GM23248 (cell line): ENCODE data around the gene HSF4. TPM values are rescaled to one million over a fixed set of nuclear protein-coding genes. Genes with fewer than 3 reads are reported as not detected.

Experiments
- DNase-seq: peaks from one replicate; pipeline ENCODE4 v3.0.0-alpha.2; 2015
- H2AFZ ChIP-seq: fragments of 200-600 bp; sonication (generic); 2 replicates; pipeline ENCODE4 v1.6.1; 2016; ENCODE audit warnings: antibody characterized with exemption
- H3F3A ChIP-seq: fragments of 200-600 bp; sonication (generic); 2 replicates; pipeline ENCODE4 v1.6.1; 2016; ENCODE audit warnings: mild to moderate bottlenecking, antibody characterized with exemption, mixed run types; ENCODE audit not compliant: insufficient read depth
- H3K27ac ChIP-seq: fragments of 200-600 bp; sonication (generic); 2 replicates; pipeline ENCODE4 v1.5.1; 2016; ENCODE audit warnings: mild to moderate bottlenecking
- H3K27me3 ChIP-seq: fragments of 200-600 bp; sonication (generic); replicated peaks from 2 replicates; pipeline ENCODE4 v1.6.1; 2016; ENCODE audit warnings: mild to moderate bottlenecking; ENCODE audit not compliant: insufficient read depth
- H3K36me3 ChIP-seq: fragments of 200-600 bp; sonication (generic); 2 replicates; pipeline ENCODE4 v1.6.1; 2016; ENCODE audit warnings: low read depth, mild to moderate bottlenecking
- H3K4me1 ChIP-seq: fragments of 200-600 bp; sonication (generic); 2 replicates; pipeline ENCODE4 v1.6.1; 2016; ENCODE audit warnings: mild to moderate bottlenecking; ENCODE audit not compliant: insufficient read depth
- H3K4me2 ChIP-seq: fragments of 200-600 bp; sonication (generic); one replicate; pipeline ENCODE4 v1.6.1; 2016; ENCODE audit warnings: mild to moderate bottlenecking; ENCODE audit not compliant: unreplicated experiment
- H3K4me3 ChIP-seq: fragments of 200-600 bp; sonication (generic); 2 replicates; pipeline ENCODE4 v1.5.1; 2016; ENCODE audit warnings: mild to moderate bottlenecking
- H3K79me2 ChIP-seq: fragments of 200-600 bp; sonication (generic); 2 replicates; pipeline ENCODE4 v1.6.1; 2016; ENCODE audit warnings: mild to moderate bottlenecking; ENCODE audit not compliant: insufficient read depth
- H3K9ac ChIP-seq: fragments of 200-600 bp; sonication (generic); 2 replicates; pipeline ENCODE4 v1.6.1; 2016; ENCODE audit warnings: mild to moderate bottlenecking
- H3K9me2 ChIP-seq: fragments of 200-600 bp; sonication (generic); 2 replicates; pipeline ENCODE4 v1.6.1; 2016; ENCODE audit warnings: mixed run types, mild to moderate bottlenecking, moderate library complexity; ENCODE audit not compliant: insufficient read depth
- H3K9me3 ChIP-seq: fragments of 200-600 bp; sonication (generic); one replicate; pipeline ENCODE4 v1.6.1; 2017; ENCODE audit warnings: low read depth
- H4K20me1 ChIP-seq: fragments of 200-600 bp; sonication (generic); 2 replicates; pipeline ENCODE4 v1.6.0; 2016; ENCODE audit not compliant: insufficient read depth
- EZH2 ChIP-seq: fragments of 200-600 bp; sonication (generic); IDR thresholded peaks from 2 replicates; pipeline ENCODE4 v1.6.1; 2018; ENCODE audit warnings: antibody characterized with exemption, mild to moderate bottlenecking; ENCODE audit not compliant: insufficient read depth, poor library complexity, severe bottlenecking
- EZH2phosphoT487 ChIP-seq: fragments of 200-600 bp; sonication (generic); IDR thresholded peaks from 2 replicates; pipeline ENCODE4 v1.6.1; 2018; ENCODE audit warnings: antibody characterized with exemption, moderate library complexity, mild to moderate bottlenecking, low read depth; ENCODE audit not compliant: insufficient read depth
- WGBS, 2 experiments: methylation state at CpG; one replicate each; pipeline ENCODE4 v1.1.6; 2015 to 2017; ENCODE audit warnings: low lambda C conversion rate in 2 of 2, low coverage in 1 of 2; ENCODE audit errors: missing lambda C conversion rate in 2 of 2; 5-methylcytosine and 5-hydroxymethylcytosine counted together
- in situ Hi-C: fragments of 300-500 bp; cut with MboI; formaldehyde crosslinking; loops from 2 replicates; pipeline ENCODE4 v1.15.0; 2020
- polyA plus RNA-seq: library from polyadenylated mRNA; unstranded; fragments of >200 nt; fragmentation: Nextera tagmentation; extraction: Ambion mirVana; gene quantifications from 2 replicates; pipeline ENCODE4 v1.2.1, GENCODE V29; 2016
- total RNA-seq: library from RNA; depleted of rRNA; stranded (reverse); fragments of >200 nt; shearing (Covaris generic); gene quantifications from 2 replicates; pipeline ENCODE4 v1.2.3, GENCODE V29; 2014

The HSF4 gene
- total and polyA plus RNA-seq, 2 experiments from 2014 or later, result 3.0 to 10.8 TPM

DNA sequence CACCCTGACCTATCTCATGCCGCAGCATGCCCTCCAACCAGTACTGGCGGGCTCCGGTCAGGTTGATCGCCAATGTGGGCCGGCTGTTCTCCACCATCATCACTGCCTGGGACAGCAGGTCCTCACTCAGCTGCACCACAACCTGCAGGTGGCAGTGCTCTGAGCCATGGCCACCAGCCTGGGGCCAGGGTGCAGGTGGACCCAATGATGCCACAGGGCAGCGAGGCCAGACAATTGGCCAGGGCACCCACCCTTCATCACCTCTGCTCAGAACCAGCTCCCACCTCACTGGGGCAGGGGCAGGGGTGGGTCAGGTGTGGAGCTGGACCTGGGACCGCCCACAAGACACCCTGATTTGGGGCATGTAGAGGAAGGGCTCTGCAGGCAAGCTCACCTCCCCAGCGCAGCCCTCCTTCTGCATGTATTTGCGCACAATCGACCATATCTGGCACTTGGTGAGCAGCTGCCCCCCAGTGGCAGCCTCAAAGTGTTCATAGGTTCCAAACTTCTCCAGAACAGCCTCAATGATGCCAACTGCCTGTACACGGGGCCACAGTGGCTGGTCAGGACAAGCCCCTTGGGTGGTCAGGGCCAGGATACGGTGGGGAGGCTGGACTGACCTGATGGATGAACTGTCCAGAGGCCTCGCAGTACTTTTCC is 15.0 kb downstream of the HSF4 start:
- Histone ChIP-seq H3K27ac (no peak overlapping the region), H3K9me3 (no peaks in the 10 kb centered on the region), H3K4me3 (no peak overlapping the region), H3K4me1 (peaks cover 25% of the 10 kb centered on the region), H3K36me3 (no peaks in the 10 kb centered on the region), H2AFZ (no peak overlapping the region), H3K9ac (no peak overlapping the region), H3K79me2 (peaks cover 12% of the 10 kb centered on the region), H3K4me2 (no peak overlapping the region), H4K20me1 (no peaks in the 10 kb centered on the region), H3K9me2 (no peaks in the 10 kb centered on the region), H3K27me3 (no peaks in the 10 kb centered on the region), H3F3A (peaks cover 18% of the 10 kb centered on the region)
- TF ChIP-seq EZH2phosphoT487 (no peak), EZH2 (no peak)
- peak; percentile 13 for DNase-seq
- in situ Hi-C loops, result no loop called here
- 89 to 93% methylated on average over 13 of the region's 13 CpGs for WGBS, 2 experiments

DNA sequence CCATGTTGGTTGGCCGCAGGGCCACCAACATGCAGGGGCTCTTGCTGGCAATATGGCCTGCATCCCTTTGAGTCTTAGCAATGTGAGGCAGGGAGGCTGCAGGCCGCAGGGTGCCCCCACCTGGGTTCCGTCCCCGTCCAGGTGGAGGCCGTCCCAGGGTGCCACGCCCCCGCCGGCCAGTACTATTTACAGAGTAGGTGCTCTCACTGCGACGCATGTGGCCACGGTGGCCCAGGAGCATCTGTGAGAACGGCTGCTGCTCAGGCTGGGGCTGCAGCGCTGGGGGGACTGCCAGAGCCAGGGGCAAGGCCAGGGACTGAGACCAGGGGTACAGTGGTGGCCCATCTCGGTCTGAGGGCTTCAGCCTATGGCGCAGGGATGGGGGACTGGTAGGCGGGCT is 15.6 kb downstream of the HSF4 start:
- H3K4me1 ChIP-seq, result peaks cover 24% of the 10 kb centered on the region
- no peak overlapping the region for H3K4me2 ChIP-seq
- TF ChIP-seq EZH2 (no peak), EZH2phosphoT487 (no peak)
- H4K20me1 ChIP-seq, result no peaks in the 10 kb centered on the region
- no peaks in the 10 kb centered on the region for H3K27me3 ChIP-seq
- no peak overlapping the region for H3K27ac ChIP-seq
- no peak overlapping the region for H3K9ac ChIP-seq
- no peak for DNase-seq
- in situ Hi-C loops, result no loop called here
- H3K36me3 ChIP-seq, result no peaks in the 10 kb centered on the region
- peaks cover 18% of the 10 kb centered on the region for H3F3A ChIP-seq
- H3K79me2 ChIP-seq, result peaks cover 12% of the 10 kb centered on the region
- H3K4me3 ChIP-seq, result no peak overlapping the region
- whole genome bisulfite sequencing, 2 experiments, result 96 to 98% methylated on average over 7 to 16 of the region's 16 CpGs
- no peaks in the 10 kb centered on the region for H3K9me3 ChIP-seq
- H3K9me2 ChIP-seq, result no peaks in the 10 kb centered on the region
- H2AFZ ChIP-seq, result no peak overlapping the region

DNA sequence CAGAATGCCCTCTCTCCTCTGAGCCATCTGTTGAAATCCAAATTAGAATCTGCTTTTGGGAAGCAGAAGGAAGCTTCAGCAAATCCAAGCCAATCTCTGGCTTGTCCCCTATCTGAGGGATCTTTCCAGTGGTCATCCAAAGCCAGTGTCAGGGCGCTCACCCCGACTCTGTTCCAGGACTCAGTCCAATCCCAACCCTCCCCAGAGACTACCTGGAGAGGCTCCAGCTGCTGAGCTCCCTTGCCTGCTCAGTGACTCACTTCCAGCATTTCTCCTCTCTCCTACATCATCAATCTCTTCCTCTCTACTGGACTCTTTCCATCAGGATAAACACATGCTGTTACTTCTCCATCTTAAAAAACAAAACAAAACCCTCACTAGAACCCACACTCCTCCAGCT is 16.8 kb downstream of the HSF4 start:
- Histone ChIP-seq H3K4me2 (peak overlapping the region; percentile 34), H3K27me3 (no peaks in the 10 kb centered on the region), H3F3A (peaks cover 18% of the 10 kb centered on the region), H3K9me3 (no peaks in the 10 kb centered on the region), H4K20me1 (no peaks in the 10 kb centered on the region), H3K4me3 (0 out of 2 replicates have a peak overlapping the region, but pooled peaks have one; percentile 5), H2AFZ (no peak overlapping the region), H3K27ac (peak overlapping the region; percentile 40; the same call in 1 of the 2 replicates), H3K36me3 (no peaks in the 10 kb centered on the region), H3K9ac (no peak overlapping the region), H3K79me2 (peaks cover 12% of the 10 kb centered on the region), H3K9me2 (no peaks in the 10 kb centered on the region), H3K4me1 (peaks cover 24% of the 10 kb centered on the region)
- DNase-seq, result peak; percentile 92
- no peak for TF ChIP-seq EZH2
- no peak for TF ChIP-seq EZH2phosphoT487
- 0 to 2% methylated on average over 2 of the region's 2 CpGs for WGBS, 2 experiments
- in situ Hi-C loops, result no loop called here

DNA sequence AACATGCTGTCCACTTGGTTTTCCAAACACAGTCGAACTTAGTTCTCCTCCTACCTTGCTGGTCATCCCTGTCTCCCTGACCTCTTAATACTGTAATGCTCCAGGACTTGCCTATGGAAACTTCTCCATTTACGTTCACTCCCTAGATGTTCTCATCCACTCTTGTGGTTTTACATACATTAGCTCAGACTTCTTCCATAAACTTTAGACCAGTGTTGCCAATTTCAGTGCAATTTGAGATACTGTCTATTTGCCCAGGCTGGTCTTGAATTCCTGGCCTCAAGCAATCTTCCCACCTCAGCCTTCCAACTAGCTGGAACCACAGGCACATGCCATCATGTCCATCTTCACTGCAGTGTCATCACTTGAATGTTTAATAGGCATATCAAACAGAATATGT is 17.7 kb downstream of the HSF4 start:
- no peaks in the 10 kb centered on the region for H3K9me3 ChIP-seq
- DNase-seq, result no peak
- H4K20me1 ChIP-seq, result no peaks in the 10 kb centered on the region
- H3K9me2 ChIP-seq, result no peaks in the 10 kb centered on the region
- no peak overlapping the region; the same call in 1 of the 2 replicates for H3K4me3 ChIP-seq
- no peaks in the 10 kb centered on the region for H3K27me3 ChIP-seq
- no peak overlapping the region for H2AFZ ChIP-seq
- in situ Hi-C loops, result no loop called here
- no peak overlapping the region for H3K9ac ChIP-seq
- H3K79me2 ChIP-seq, result peaks cover 12% of the 10 kb centered on the region
- peaks cover 18% of the 10 kb centered on the region for H3F3A ChIP-seq
- no peak overlapping the region for H3K27ac ChIP-seq
- peak overlapping the region; percentile 73 for H3K4me2 ChIP-seq
- H3K4me1 ChIP-seq, result peaks cover 24% of the 10 kb centered on the region
- TF ChIP-seq EZH2 (no peak), EZH2phosphoT487 (no peak)
- H3K36me3 ChIP-seq, result no peaks in the 10 kb centered on the region
- 95 to 100% methylated on average over 2 of the region's 2 CpGs for WGBS, 2 experiments
